Skeletal muscle tissue (tissue), 4 donors: ENCODE data around the gene KIF23. TPM values are rescaled to one million over a fixed set of nuclear protein-coding genes. Genes with fewer than 3 reads are reported as not detected.

Source experiments
- H3K27ac ChIP-seq: one replicate; pipeline ENCODE4 v1.7.0; 2013; ENCODE audit warnings: mild to moderate bottlenecking, low read depth, low read length, inconsistent platforms
- H3K27me3 ChIP-seq, 3 donors: one replicate each; pipeline ENCODE4 v1.7.0; 2013; ENCODE audit warnings: low read length in 3 of 3; ENCODE audit not compliant: control insufficient read depth in 3 of 3, insufficient read depth in 3 of 3
- H3K36me3 ChIP-seq, 3 donors: one replicate each; pipeline ENCODE4 v1.7.0; 2013; ENCODE audit warnings: low read length in 3 of 3; ENCODE audit not compliant: control insufficient read depth in 3 of 3, insufficient read depth in 3 of 3
- H3K4me1 ChIP-seq, 3 donors: one replicate each; pipeline ENCODE4 v1.7.0; 2013; ENCODE audit warnings: low read length in 3 of 3, mild to moderate bottlenecking in 3 of 3; ENCODE audit not compliant: control insufficient read depth in 3 of 3, insufficient read depth in 3 of 3
- H3K4me3 ChIP-seq, 3 donors: one replicate each; pipeline ENCODE4 v1.7.0; 2013; ENCODE audit warnings: low read length in 3 of 3
- H3K9ac ChIP-seq, 3 donors: one replicate each; pipeline ENCODE4 v1.7.0; 2013; ENCODE audit warnings: low read length in 3 of 3, mild to moderate bottlenecking in 3 of 3, moderate library complexity in 2 of 3, low read depth in 1 of 3
- H3K9me3 ChIP-seq, 3 donors: one replicate each; pipeline ENCODE4 v1.7.0; 2013; ENCODE audit warnings: low read length in 3 of 3; ENCODE audit not compliant: control insufficient read depth in 3 of 3
- total RNA-seq: library from RNA; depleted of rRNA; stranded (reverse); fragments of >200 nt; gene quantifications from one replicate; pipeline ENCODE4 v1.2.3, GENCODE V29; 2014
- donor health status: Osteomylitis.

Gene KIF23
- total RNA-seq, 1 donor from 2014 or later, result 13.0 TPM

DNA sequence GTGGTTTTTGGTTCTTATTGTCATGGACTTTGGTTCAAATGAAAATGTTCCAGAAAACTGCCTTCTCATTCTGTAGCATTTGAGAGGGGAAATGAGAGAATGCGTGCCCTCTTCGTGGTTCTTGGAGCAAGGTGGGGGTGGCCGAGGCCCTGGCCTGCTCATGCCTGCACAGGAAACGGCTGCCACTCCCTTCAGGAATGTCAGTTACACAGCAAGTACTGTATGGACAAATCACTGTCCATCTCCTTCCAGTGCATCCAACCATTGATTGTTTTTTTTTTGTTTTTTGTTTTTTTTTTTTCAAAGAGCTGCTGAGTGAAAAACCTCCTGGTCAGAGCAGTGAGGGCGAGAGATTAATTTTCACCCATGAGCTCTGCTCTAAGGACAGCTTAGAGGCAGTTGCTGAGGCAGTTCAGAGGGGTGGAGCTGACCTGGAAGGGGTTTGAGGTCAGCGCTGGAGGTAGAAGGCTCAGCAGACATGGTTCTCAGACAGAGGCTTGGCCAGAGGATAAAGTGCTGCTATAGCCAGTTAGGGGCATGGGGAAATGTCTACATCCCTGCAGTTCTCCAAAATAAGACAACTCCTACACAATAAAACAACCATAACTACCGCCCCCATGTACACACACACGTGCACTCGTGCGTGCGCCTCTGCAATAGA lies 20.2 kb upstream of the KIF23 start:
- Histone ChIP-seq H3K27me3 (peaks cover 0 to 4% (median 3%) of the 10 kb centered on the region in 3 donors), H3K9me3 (no peaks in the 10 kb centered on the region), H3K4me3 (no peak overlapping the region), H3K27ac (no peak overlapping the region), H3K4me1 (peaks cover 0 to 7% (median 6%) of the 10 kb centered on the region in 3 donors), H3K36me3 (no peaks in the 10 kb centered on the region), H3K9ac (no peak overlapping the region)

DNA sequence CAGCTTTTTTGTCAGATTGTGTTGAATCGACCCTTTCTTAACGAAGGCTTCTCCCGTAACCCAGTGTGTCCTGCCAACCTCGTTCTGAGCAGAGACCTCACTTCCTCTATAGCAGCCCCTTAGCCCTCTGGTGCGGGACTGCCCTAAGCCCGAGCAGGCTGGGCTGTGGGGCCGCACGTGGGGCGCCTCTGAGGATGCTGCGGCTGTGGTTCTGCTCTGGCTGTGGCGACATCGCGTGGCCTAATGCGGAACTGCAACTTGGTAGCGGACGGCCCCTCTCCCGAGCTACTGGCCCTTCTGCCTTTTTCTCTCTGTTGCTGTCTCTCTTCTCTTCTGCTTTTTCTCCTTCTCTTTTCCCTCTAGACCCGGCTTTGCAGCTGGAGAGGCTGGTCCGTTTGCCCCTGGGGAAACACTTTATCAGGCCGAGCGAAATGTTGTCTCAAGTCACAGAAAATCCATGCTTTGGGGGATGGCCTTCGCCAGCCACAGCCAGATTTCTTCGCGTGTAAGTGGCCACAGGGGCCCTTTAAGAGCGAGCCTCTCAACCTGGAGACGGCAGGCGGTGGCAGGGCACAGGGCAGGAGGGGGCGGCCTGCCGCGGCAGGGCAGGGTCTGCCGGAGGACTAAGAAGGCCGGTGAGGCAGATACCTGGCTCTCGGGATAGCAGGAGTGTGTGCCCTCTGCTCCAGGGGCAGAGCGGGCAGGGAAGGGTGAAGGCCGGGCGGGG lies 19.4 kb upstream of the KIF23 start:
- peak overlapping the region in 2 of 3 donors; percentile 17 to 35 for H3K4me3 ChIP-seq
- H3K4me1 ChIP-seq, result peaks cover 0 to 7% (median 6%) of the 10 kb centered on the region in 3 donors
- H3K9me3 ChIP-seq, result no peaks in the 10 kb centered on the region
- H3K27me3 ChIP-seq, result peaks cover 0 to 4% (median 3%) of the 10 kb centered on the region in 3 donors
- H3K36me3 ChIP-seq, result no peaks in the 10 kb centered on the region
- H3K27ac ChIP-seq, result no peak overlapping the region
- H3K9ac ChIP-seq, result peak overlapping the region in 1 of 3 donors; percentile 8

DNA sequence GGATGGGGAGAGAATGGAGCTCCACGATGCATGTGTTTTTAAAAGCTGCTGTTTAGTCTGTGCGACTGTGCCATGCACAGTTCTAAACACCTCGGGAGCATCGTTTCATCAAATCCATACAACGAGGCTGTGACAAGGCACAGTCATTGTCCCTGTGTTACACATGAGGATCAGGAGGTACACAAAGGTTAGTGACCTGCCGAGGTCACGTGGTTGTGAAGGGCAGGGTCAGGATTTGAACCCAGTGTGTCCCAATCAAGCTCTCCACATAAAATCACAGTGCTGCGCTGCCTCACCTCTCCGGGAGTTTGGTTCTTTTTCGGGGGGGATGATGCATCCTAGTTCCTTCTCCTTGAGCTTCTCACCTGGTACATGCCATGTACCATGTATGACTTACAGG lies 18.7 kb upstream of the KIF23 start:
- Histone ChIP-seq H3K9me3 (no peaks in the 10 kb centered on the region), H3K9ac (no peak overlapping the region), H3K4me1 (peaks cover 0 to 7% (median 6%) of the 10 kb centered on the region in 3 donors), H3K4me3 (no peak overlapping the region), H3K27ac (no peak overlapping the region), H3K36me3 (no peaks in the 10 kb centered on the region), H3K27me3 (peaks cover 0 to 4% (median 3%) of the 10 kb centered on the region in 3 donors)

DNA sequence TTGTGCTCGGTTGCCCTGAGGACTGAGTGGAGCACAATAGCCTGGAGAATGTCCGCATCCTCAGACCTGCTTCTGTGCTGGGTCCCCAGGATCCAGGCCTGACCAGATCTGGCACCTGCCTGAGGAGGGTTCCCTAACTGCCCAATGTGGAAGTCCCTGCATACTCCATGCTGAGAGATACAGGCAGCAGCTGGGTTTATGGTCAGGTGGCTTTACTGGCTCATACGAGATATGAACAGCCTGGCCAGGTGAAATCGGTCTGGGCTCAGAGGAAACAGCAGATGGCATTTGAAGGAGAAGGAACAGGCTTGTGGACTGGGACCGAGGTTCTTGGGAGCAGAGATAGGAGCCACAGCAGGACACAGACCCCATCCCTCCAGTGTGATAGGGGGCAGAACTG lies 18.2 kb upstream of the KIF23 start:
- Histone ChIP-seq H3K4me3 (no peak overlapping the region), H3K9me3 (no peaks in the 10 kb centered on the region), H3K27ac (no peak overlapping the region), H3K4me1 (peaks cover 0 to 7% (median 6%) of the 10 kb centered on the region in 3 donors), H3K9ac (no peak overlapping the region), H3K27me3 (peaks cover 0 to 4% (median 3%) of the 10 kb centered on the region in 3 donors), H3K36me3 (no peaks in the 10 kb centered on the region)

DNA sequence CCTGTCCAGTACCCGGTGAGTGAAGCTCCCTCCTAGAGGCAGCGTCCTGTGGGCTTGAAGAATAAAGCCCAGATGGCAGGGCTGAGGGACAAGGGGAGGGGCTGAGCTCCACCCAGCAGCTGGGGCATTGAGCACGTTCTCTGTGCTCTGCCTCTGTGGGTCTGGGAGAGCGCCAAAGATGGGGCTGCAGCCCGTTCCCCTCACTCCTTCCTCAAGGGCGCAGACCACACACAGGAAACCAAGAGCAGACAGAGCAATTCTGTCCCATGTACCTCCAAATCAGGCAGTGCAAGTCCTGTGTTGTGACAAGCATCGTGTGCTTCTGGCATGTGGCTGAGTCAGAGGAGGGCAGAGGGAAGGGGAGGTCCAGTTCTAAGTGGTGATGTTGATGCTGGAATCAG lies 15.7 kb upstream of the KIF23 start:
- peaks cover 3 to 7% (median 6%) of the 10 kb centered on the region in 3 donors for H3K4me1 ChIP-seq
- no peak overlapping the region for H3K27ac ChIP-seq
- H3K4me3 ChIP-seq, result no peak overlapping the region
- no peak overlapping the region for H3K9ac ChIP-seq
- no peaks in the 10 kb centered on the region for H3K9me3 ChIP-seq
- H3K27me3 ChIP-seq, result peaks cover 0 to 4% (median 3%) of the 10 kb centered on the region in 3 donors
- no peaks in the 10 kb centered on the region for H3K36me3 ChIP-seq

DNA sequence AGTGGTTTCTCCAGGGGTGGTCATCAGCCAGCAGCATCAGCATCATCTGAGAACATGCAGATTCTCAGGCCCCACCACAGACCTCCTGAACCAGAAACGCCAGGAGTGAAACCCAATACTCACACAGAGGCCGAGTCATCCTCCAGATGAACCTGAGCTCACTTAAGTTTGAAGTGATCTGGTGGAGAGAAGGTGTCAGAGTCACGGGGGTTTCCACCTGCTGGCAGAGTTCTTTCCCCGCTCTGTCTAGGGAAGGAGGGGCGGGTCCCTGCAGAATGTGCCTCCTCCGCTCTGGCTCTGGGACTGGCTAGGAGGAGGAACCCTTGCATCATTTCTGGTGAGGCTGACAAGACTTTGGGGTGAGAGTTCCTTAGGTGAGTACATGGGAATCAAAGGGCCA lies 13.3 kb upstream of the KIF23 start:
- no peak overlapping the region for H3K4me3 ChIP-seq
- H3K9ac ChIP-seq, result no peak overlapping the region
- peaks cover 0 to 3% (median 0%) of the 10 kb centered on the region in 3 donors for H3K4me1 ChIP-seq
- H3K27me3 ChIP-seq, result no peaks in the 10 kb centered on the region
- H3K9me3 ChIP-seq, result no peaks in the 10 kb centered on the region
- H3K36me3 ChIP-seq, result no peaks in the 10 kb centered on the region
- H3K27ac ChIP-seq, result no peak overlapping the region

DNA sequence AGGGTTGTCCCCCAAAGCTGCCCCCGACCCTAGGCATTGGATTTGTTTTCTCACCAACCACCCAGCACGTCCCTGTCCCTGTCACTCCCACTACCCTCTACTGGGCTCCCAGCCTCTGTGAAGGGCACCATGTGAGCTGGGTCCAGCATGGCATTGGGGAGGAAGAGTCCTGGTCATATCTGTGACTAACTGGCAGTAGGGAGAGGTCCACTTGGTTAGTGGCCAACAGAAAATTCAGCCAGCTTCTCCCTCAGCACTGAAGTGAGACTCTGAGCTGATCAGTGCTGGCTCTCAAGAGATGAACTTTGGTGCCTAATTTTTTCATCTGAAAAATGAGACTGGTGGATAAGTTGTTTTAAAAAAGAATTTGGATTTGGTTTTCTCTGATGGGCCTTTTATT lies 11.3 kb upstream of the KIF23 start:
- Histone ChIP-seq H3K4me1 (peaks cover 0 to 3% (median 0%) of the 10 kb centered on the region in 3 donors), H3K9ac (no peak overlapping the region), H3K9me3 (no peaks in the 10 kb centered on the region), H3K36me3 (no peaks in the 10 kb centered on the region), H3K27me3 (no peaks in the 10 kb centered on the region), H3K4me3 (no peak overlapping the region), H3K27ac (no peak overlapping the region)

DNA sequence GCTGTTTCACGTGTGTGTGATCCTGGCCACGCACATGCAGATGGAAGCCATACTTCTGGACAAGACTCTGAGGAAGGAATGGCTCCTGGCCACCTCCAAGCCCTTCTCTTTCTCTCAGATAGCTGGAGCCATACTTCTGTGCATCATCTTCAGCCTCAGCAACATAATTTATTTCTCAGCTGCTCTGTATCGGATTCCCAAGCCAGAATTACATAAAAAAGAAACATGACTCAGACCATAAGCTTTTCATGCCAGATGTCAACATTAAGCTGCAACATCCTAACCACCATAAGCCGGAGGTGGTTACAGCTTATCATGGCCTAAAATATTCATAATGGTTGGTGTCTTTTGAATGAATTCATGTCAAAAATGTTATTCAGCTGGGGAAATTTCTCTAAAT lies 10.6 kb upstream of the KIF23 start:
- Histone ChIP-seq H3K36me3 (no peaks in the 10 kb centered on the region), H3K9ac (no peak overlapping the region), H3K27me3 (no peaks in the 10 kb centered on the region), H3K4me3 (no peak overlapping the region), H3K4me1 (peaks cover 0 to 3% (median 0%) of the 10 kb centered on the region in 3 donors), H3K27ac (no peak overlapping the region), H3K9me3 (no peaks in the 10 kb centered on the region)

DNA sequence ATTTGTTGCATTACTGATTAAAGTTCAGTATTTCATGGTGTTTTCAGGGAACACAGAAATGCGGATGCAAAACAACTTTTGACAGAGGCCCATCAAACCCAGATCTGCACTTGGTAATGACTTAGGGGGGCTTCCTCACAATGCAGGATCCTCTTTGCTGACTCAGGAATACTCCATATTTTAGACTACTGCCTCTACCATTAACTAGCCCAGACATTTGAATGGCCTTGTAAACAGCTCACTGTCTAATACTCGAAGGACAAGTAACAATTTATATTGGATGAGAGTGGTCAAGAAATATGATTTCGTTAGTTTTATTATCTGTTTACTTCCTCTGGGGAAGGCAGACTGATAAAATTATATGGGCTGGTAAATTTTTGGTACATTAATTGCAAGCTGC lies 9.0 kb upstream of the KIF23 start:
- Histone ChIP-seq H3K9ac (no peak overlapping the region), H3K9me3 (no peaks in the 10 kb centered on the region), H3K36me3 (no peaks in the 10 kb centered on the region), H3K4me1 (peaks cover 0 to 3% (median 0%) of the 10 kb centered on the region in 3 donors), H3K4me3 (no peak overlapping the region), H3K27me3 (no peaks in the 10 kb centered on the region), H3K27ac (no peak overlapping the region)

DNA sequence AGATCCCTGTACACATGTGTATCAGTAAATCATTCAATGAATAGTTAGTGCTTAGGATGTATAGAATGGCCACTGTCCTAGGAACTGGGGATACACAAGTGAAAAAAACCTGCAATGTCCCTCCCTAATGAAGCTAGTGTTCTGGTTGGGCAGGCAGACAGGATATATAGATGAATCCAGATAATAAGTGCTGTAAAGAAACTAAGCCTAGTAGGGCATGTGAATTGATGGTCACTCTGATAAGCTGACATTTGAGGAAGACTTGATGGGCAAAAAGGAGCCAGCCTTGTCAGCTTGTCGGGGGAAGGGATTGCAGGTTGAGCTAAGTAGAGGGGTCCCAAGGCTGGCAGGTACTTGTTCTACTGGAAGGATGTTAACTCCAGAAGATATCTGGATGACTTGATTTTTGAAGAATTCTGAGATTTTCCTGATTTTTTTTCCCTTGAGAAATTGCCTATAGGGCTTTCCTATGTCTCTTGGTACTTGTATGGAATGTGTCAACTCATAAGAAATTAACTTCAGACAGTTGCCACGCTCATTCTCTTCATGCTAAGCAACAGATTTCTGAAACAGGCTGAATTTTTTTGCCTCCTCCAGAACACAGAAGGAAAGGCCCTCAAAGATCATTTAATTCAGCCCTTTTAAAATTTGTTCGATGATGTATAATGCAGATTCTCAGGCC lies 6.3 kb upstream of the KIF23 start:
- Histone ChIP-seq H3K4me3 (no peak overlapping the region), H3K4me1 (peaks cover 0 to 3% (median 0%) of the 10 kb centered on the region in 3 donors), H3K36me3 (no peaks in the 10 kb centered on the region), H3K27me3 (no peaks in the 10 kb centered on the region), H3K27ac (no peak overlapping the region), H3K9ac (no peak overlapping the region), H3K9me3 (no peaks in the 10 kb centered on the region)
